NT2/D1 (cell line): ENCODE results near the gene CACHD1.

Experiments used
- SUZ12 ChIP-seq: IDR thresholded peaks from 2 replicates; pipeline ENCODE4 v1.6.1; 2011; ENCODE audit not compliant: insufficient read length, insufficient read depth; ENCODE audit errors: extremely low read depth
- YY1 ChIP-seq: IDR thresholded peaks from 2 replicates; pipeline ENCODE4 v1.6.1; 2011; ENCODE audit not compliant: insufficient read length, insufficient read depth
- ZNF274 ChIP-seq: IDR thresholded peaks from 2 replicates; pipeline ENCODE4 v1.6.1; 2011; ENCODE audit warnings: mild to moderate bottlenecking, low read depth, low read length

DNA sequence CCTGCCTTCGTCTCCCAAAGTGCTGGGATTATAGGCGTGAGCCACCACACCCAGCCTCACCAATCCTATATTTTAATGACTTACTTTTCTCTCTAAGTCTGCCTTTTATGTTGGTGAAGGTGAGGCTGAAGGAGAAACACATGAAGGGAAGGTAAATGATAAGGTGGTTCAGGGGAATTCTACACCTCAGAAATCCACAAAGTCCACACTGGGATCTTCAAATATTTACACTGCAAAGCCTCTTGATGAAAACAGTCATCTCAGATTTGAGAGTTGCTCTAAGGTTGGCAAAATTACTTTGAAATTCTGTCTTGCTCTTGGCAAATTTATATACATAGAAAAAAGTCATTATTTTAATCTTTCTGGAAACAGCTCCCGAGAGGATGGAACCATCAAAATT is 42.0 kb upstream of the CACHD1 start:
- TF ChIP-seq ZNF274 = no peak
- TF ChIP-seq SUZ12 = no peak
- TF ChIP-seq YY1 = no peak
